Measurements from ENCODE around the gene ZNF892. TPM values are rescaled to one million over a fixed set of nuclear protein-coding genes. Genes with fewer than 3 reads are reported as not detected.

Gene ZNF892
- total and polyA plus RNA-seq, 9 of the 15 experiments (the other 6 are each of a cell fraction or from before 2014, with no cell fraction given) = 0.07 to 0.13 (median 0.09) TPM; not detected in 6

DNA sequence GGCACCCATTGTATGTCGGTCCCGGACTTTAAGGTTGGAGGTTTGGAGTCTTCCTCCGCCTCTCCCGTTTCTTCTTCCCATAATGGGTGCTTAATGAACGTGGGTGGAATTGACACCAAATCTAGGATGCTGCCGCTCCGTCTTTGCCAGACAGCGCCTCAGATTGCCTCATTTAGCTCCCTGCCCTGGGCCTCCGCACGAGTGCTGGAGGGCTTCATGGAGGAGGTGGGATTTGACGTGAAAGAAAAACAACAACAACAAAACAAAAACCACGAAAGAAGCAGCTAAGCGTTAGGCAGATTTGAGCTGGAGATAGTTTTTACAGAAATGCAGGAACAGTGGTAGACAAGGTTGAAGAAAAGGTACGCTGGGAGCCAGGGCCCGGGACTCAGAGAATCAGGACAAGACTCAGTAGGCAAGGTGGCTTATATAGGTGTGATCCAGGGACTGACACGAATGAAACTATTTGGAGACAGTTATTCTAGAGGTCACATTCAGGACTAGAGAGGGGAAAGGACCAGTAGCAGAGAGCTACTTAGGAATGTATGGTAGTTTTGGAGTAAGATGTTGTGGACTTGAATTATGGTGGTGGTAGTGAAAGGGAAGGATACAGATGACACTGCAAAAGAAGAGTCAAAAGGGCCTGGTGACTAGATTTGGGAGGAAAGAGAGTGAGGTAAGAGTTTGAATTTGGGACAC lies 41.1 kb upstream of the ZNF892 start (continued):
- no peak for TF ChIP-seq THRAP3 (IDR thresholded peaks at IDR 0.05; ENCODE audit: borderline replicate concordance)
- TF ChIP-seq, protein P1, sequence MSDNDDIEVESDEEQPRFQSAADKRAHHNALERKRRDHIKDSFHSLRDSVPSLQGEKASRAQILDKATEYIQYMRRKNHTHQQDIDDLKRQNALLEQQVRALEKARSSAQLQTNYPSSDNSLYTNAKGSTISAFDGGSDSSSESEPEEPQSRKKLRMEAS (CRISPR knock-in tag; IDR thresholded peaks at IDR 0.05) = no peak
- no peak for TF ChIP-seq STAT5A (IDR thresholded peaks at IDR 0.05; ENCODE audit: borderline replicate concordance, low read length)
- TF ChIP-seq RBM25 (IDR thresholded peaks at IDR 0.05; ENCODE audit: low read depth, low read length, severe bottlenecking) = peak; percentile 84
- TF ChIP-seq ZNF354B (CRISPR knock-in tag; IDR thresholded peaks at IDR 0.05) = no peak
- TF ChIP-seq, protein P2, sequence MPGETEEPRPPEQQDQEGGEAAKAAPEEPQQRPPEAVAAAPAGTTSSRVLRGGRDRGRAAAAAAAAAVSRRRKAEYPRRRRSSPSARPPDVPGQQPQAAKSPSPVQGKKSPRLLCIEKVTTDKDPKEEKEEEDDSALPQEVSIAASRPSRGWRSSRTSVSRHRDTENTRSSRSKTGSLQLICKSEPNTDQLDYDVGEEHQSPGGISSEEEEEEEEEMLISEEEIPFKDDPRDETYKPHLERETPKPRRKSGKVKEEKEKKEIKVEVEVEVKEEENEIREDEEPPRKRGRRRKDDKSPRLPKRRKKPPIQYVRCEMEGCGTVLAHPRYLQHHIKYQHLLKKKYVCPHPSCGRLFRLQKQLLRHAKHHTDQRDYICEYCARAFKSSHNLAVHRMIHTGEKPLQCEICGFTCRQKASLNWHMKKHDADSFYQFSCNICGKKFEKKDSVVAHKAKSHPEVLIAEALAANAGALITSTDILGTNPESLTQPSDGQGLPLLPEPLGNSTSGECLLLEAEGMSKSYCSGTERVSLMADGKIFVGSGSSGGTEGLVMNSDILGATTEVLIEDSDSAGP (CRISPR knock-in tag; IDR thresholded peaks at IDR 0.05) = no peak
- TF ChIP-seq NCOA4 (IDR thresholded peaks at IDR 0.05; ENCODE audit: partially characterized antibody) = no peak
- no peak for TF ChIP-seq ZNF124 (CRISPR knock-in tag; IDR thresholded peaks at IDR 0.05)
- no peak for TF ChIP-seq ZNF79 (CRISPR knock-in tag; IDR thresholded peaks at IDR 0.05; ENCODE audit: low read depth)
- TF ChIP-seq POLR2H (tag; IDR thresholded peaks at IDR 0.05; ENCODE audit: low read depth) = no peak
- TF ChIP-seq RBBP5 (IDR thresholded peaks at IDR 0.05; ENCODE audit: borderline replicate concordance, insufficient read depth, low read length, poor library complexity, severe bottlenecking) = no peak
- TF ChIP-seq, protein P3, sequence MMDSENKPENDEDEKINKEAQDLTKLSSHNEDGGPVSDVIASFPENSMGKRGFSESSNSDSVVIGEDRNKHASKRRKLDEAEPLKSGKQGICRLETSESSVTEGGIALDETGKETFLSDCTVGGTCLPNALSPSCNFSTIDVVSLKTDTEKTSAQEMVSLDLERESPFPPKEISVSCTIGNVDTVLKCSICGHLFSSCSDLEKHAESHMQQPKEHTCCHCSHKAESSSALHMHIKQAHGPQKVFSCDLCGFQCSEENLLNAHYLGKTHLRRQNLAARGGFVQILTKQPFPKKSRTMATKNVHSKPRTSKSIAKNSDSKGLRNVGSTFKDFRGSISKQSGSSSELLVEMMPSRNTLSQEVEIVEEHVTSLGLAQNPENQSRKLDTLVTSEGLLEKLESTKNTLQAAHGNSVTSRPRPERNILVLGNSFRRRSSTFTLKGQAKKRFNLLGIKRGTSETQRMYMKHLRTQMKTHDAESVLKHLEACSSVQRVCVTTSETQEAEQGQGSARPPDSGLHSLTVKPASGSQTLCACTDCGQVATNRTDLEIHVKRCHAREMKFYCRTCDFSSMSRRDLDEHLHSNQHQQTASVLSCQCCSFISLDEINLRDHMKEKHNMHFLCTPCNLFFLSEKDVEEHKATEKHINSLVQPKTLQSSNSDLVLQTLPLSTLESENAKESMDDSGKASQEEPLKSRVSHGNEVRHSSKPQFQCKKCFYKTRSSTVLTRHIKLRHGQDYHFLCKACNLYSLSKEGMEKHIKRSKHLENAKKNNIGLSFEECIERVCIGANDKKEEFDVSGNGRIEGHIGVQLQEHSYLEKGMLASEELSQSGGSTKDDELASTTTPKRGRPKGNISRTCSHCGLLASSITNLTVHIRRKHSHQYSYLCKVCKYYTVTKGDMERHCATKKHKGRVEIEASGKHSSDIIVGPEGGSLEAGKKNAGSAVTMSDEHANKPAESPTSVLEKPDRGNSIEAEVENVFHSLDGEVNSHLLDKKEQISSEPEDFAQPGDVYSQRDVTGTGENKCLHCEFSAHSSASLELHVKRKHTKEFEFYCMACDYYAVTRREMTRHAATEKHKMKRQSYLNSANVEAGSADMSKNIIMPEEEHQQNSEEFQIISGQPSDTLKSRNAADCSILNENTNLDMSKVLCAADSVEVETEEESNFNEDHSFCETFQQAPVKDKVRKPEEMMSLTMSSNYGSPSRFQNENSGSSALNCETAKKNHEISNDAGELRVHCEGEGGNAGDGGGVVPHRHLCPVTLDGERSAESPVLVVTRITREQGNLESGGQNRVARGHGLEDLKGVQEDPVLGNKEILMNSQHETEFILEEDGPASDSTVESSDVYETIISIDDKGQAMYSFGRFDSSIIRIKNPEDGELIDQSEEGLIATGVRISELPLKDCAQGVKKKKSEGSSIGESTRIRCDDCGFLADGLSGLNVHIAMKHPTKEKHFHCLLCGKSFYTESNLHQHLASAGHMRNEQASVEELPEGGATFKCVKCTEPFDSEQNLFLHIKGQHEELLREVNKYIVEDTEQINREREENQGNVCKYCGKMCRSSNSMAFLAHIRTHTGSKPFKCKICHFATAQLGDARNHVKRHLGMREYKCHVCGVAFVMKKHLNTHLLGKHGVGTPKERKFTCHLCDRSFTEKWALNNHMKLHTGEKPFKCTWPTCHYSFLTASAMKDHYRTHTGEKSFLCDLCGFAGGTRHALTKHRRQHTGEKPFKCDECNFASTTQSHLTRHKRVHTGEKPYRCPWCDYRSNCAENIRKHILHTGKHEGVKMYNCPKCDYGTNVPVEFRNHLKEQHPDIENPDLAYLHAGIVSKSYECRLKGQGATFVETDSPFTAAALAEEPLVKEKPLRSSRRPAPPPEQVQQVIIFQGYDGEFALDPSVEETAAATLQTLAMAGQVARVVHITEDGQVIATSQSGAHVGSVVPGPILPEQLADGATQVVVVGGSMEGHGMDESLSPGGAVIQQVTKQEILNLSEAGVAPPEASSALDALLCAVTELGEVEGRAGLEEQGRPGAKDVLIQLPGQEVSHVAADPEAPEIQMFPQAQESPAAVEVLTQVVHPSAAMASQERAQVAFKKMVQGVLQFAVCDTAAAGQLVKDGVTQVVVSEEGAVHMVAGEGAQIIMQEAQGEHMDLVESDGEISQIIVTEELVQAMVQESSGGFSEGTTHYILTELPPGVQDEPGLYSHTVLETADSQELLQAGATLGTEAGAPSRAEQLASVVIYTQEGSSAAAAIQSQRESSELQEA (IDR thresholded peaks at IDR 0.05; ENCODE audit: low read depth) = no peak
- TF ChIP-seq, protein P4, sequence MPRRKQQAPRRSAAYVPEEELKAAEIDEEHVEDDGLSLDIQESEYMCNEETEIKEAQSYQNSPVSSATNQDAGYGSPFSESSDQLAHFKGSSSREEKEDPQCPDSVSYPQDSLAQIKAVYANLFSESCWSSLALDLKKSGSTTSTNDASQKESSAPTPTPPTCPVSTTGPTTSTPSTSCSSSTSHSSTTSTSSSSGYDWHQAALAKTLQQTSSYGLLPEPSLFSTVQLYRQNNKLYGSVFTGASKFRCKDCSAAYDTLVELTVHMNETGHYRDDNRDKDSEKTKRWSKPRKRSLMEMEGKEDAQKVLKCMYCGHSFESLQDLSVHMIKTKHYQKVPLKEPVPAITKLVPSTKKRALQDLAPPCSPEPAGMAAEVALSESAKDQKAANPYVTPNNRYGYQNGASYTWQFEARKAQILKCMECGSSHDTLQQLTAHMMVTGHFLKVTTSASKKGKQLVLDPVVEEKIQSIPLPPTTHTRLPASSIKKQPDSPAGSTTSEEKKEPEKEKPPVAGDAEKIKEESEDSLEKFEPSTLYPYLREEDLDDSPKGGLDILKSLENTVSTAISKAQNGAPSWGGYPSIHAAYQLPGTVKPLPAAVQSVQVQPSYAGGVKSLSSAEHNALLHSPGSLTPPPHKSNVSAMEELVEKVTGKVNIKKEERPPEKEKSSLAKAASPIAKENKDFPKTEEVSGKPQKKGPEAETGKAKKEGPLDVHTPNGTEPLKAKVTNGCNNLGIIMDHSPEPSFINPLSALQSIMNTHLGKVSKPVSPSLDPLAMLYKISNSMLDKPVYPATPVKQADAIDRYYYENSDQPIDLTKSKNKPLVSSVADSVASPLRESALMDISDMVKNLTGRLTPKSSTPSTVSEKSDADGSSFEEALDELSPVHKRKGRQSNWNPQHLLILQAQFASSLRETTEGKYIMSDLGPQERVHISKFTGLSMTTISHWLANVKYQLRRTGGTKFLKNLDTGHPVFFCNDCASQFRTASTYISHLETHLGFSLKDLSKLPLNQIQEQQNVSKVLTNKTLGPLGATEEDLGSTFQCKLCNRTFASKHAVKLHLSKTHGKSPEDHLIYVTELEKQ (CRISPR knock-in tag; IDR thresholded peaks at IDR 0.05) = no peak
- no peak for TF ChIP-seq NFXL1 (CRISPR knock-in tag; IDR thresholded peaks at IDR 0.05)

Data from K562 (cell line).